Uterus (tissue), 4 donors: ENCODE results near the gene PSMA5. TPM values are rescaled to one million over a fixed set of nuclear protein-coding genes. Genes with fewer than 3 reads are reported as not detected.
A peak's percentile ranks its signal among the peaks of the same experiment; 100 is the strongest.

ENCODE experiments used
- DNase-seq, 2 donors: peaks; one replicate each; pipeline ENCODE4 v3.0.0-alpha.2; 2019 to 2020
- H3K27ac ChIP-seq, 2 donors: fragments of 200-600 bp; sonication (generic); 1 replicate in 1 of 2; 2 replicates in 1 of 2; pipeline ENCODE4 v1.5.1; 2016 to 2018
- H3K27me3 ChIP-seq, 2 donors: fragments of 200-600 bp; sonication (generic); one replicate each; pipeline ENCODE4 v1.5.1; 2018 to 2019; ENCODE audit warnings: control low read depth in 1 of 2
- H3K36me3 ChIP-seq, 2 donors: fragments of 200-600 bp; sonication (generic); one replicate each; pipeline ENCODE4 v1.5.1; 2019; ENCODE audit warnings: control low read depth in 1 of 2
- H3K4me1 ChIP-seq, 2 donors: fragments of 200-600 bp; sonication (generic); one replicate each; pipeline ENCODE4 v1.5.1; 2018 to 2019; ENCODE audit warnings: control low read depth in 1 of 2
- H3K4me3 ChIP-seq, 2 donors: fragments of 200-600 bp; sonication (generic); 1 replicate in 1 of 2; 2 replicates in 1 of 2; pipeline ENCODE4 v1.5.1; 2018 to 2019; ENCODE audit warnings: mild to moderate bottlenecking in 1 of 2
- H3K9me3 ChIP-seq, 2 donors: fragments of 200-600 bp; sonication (generic); one replicate each; pipeline ENCODE4 v1.5.1; 2019; ENCODE audit warnings: control low read depth in 1 of 2
- CTCF ChIP-seq, 4 experiments: fragments of 200-600 bp in 2 of 4; fragments of 450-650 bp in 2 of 4; sonication (generic) in 2 of 4; IDR thresholded peaks; one replicate each; pipeline ENCODE4 v1.5.1; 2016 to 2019; ENCODE audit warnings: antibody characterized with exemption in 4 of 4, mild to moderate bottlenecking in 2 of 4, moderate library complexity in 1 of 4
- POLR2A ChIP-seq, 2 donors: fragments of 450-650 bp; IDR thresholded peaks; one replicate each; pipeline ENCODE4 v1.6.1; 2016; ENCODE audit warnings: antibody characterized with exemption in 2 of 2, mild to moderate bottlenecking in 1 of 2, moderate library complexity in 1 of 2
- intact Hi-C: fragments of 100-400 bp; cut with DNase I; formaldehyde crosslinking; loops from one replicate; pipeline ENCODE4 v1.15.1; 2023; ENCODE audit warnings: low total_unique reads
- total RNA-seq, 4 donors: library from RNA; depleted of rRNA in 3 of 4; stranded (reverse); fragments of >200 nt in 3 of 4; gene quantifications; one replicate each; pipeline versions ENCODE4 v1.1.0 to v1.2.4, GENCODE V29; 2014 to 2023
- donor health status: DM: yes; HTN: yes; CAD: no.

Gene PSMA5
- total RNA-seq, 4 donors from 2014 or later: 12.6 to 65.8 (median 40.7) TPM

DNA sequence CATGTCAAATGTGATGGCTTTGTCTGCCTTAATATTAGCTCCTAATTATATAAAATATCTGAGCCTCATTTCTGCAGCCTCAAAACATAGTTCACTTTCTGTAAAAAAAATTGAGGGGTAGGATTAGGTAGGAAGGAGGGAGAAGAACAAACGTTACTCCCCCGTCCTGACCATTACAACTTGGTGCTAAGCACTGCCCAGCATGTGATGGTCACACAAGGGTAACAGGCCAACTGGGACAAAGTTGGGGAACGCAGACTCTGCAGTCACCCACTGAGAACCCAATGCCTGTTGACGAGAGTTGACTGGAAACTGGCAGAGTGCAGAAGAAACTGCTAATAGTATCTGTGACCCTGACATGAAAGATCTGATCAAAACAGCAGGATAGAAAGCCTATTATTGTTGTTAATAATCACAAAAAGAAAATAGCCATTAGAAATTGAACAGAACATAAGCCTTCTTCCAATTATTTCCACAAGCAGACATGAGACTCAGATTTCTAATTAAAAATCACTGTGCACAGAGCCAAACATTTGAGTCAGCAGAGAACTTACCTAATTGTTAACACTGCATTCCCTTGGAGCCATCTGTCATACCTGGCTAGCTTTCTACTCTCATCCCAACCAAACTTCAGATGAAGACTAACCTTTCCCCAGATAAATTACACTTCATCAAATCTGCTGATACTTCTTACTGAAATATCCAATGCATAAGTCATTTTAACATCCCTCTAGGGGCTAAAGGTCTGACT lies 34.0 kb downstream of the PSMA5 start:
- Histone ChIP-seq H3K27me3 (no peaks in the 10 kb centered on the region), H3K4me3 (peak overlapping the region in 1 of 2 donors; percentile 7), H3K36me3 (no peaks in the 10 kb centered on the region), H3K4me1 (peaks cover 0 to 18% of the 10 kb centered on the region in 2 donors), H3K9me3 (no peaks in the 10 kb centered on the region), H3K27ac (peak overlapping the region; percentile 81 to 95)
- no peak for DNase-seq
- TF ChIP-seq CTCF (IDR thresholded peaks at IDR 0.05) (no peak), POLR2A (IDR thresholded peaks at IDR 0.05) (no peak)
- intact Hi-C loops: no loop called here

DNA sequence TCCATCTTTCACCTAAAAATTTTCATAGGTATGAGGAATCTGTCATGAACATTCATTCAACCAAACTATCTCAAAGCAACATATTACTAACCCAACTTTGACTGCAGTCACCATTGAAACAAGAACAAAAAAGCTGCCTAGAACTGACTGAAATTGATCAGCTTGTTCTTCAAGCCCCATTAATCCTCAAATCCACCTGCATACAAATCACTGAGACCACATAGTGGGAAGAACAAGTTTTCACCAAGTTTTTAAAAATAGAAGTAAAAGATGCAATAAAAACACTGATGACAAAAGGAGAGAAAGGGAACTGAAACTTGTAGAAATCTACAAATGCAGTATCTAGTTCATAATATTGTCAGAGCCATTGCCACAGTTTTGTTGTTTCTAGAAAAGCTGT lies 34.6 kb downstream of the PSMA5 start:
- Histone ChIP-seq H3K27ac (peak overlapping the region; percentile 81 to 95), H3K27me3 (no peaks in the 10 kb centered on the region), H3K9me3 (no peaks in the 10 kb centered on the region), H3K4me1 (peaks cover 0 to 18% of the 10 kb centered on the region in 2 donors), H3K36me3 (no peaks in the 10 kb centered on the region), H3K4me3 (no peak overlapping the region)
- no peak for DNase-seq
- no peak for TF ChIP-seq POLR2A (IDR thresholded peaks at IDR 0.05)
- no peak for TF ChIP-seq CTCF (IDR thresholded peaks at IDR 0.05)
- intact Hi-C loops: no loop called here

GRCh38 chr1:109391157-109391556 lies 35.1 kb downstream of the PSMA5 start:
- intact Hi-C loops: no loop called here
- Histone ChIP-seq H3K36me3 (no peaks in the 10 kb centered on the region), H3K4me1 (peaks cover 0 to 18% of the 10 kb centered on the region in 2 donors), H3K9me3 (no peaks in the 10 kb centered on the region), H3K4me3 (no peak overlapping the region), H3K27ac (peak overlapping the region; percentile 81 to 95), H3K27me3 (no peaks in the 10 kb centered on the region)
- TF ChIP-seq POLR2A (IDR thresholded peaks at IDR 0.05): no peak
- TF ChIP-seq CTCF (IDR thresholded peaks at IDR 0.05): no peak
- no peak for DNase-seq

DNA sequence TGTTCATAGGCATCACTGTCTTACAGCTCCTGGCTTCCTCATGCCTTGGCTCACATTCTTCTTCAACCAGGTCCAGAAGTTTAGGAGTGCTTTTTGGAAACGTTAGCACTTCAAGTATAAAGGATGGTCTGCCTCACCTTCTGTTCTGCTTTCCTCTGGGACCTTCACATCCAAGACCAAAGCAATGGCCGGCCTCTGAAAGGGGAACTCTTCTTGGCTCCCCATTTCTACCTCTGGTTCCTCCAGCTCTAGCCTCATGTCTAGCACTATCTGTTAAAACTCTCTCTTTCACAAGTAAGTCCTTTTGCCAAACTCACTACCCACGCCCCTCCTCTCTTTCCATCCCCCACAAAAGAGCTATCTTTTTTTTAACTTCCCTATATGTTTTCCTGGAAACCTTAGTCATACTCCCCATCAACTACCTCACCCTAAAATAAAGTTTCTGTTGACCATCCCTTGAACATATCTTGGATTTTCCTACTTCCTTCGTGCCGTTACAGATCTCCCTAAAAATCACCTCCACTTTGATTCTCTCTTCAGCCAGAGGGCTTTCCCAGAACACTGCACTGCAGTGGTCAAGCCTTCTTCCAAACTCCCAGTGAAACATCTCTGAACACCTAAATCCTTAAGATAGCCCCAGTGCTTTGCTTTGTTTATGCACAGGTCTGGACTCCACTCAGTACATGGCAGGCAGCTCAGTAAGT lies 36.5 kb downstream of the PSMA5 start:
- intact Hi-C loops: no loop called here
- Histone ChIP-seq H3K27ac (peak overlapping the region; percentile 81 to 95), H3K27me3 (no peaks in the 10 kb centered on the region), H3K36me3 (no peaks in the 10 kb centered on the region), H3K4me3 (no peak overlapping the region), H3K4me1 (peaks cover 0 to 18% of the 10 kb centered on the region in 2 donors), H3K9me3 (no peaks in the 10 kb centered on the region)
- no peak for TF ChIP-seq CTCF (IDR thresholded peaks at IDR 0.05)
- TF ChIP-seq POLR2A (IDR thresholded peaks at IDR 0.05): no peak
- DNase-seq: no peak
